Right lobe of liver (tissue), 4 donors: ENCODE data around the gene C18orf63.

Source experiments
- POLR2A ChIP-seq: fragments of 450-650 bp; IDR thresholded peaks from one replicate; pipeline ENCODE4 v1.6.1; 2017; ENCODE audit warnings: antibody characterized with exemption, mild to moderate bottlenecking
- TF ChIP-seq, protein P1 (sequence below), 4 donors: fragments of 200-600 bp in 3 of 4; fragments of 450-650 bp in 1 of 4; IDR thresholded peaks; one replicate each; pipeline versions ENCODE4 v1.5.1 to v1.8.0; 2016 to 2022; ENCODE audit warnings: antibody characterized with exemption in 4 of 4, mild to moderate bottlenecking in 2 of 4
- donor health status: DM: no; HTN: no; CAD: no.
- donor health status: DM: no; HTN: no; CAD: no.
- donor health status: DM: no; HTN: yes; CAD: no.

DNA sequence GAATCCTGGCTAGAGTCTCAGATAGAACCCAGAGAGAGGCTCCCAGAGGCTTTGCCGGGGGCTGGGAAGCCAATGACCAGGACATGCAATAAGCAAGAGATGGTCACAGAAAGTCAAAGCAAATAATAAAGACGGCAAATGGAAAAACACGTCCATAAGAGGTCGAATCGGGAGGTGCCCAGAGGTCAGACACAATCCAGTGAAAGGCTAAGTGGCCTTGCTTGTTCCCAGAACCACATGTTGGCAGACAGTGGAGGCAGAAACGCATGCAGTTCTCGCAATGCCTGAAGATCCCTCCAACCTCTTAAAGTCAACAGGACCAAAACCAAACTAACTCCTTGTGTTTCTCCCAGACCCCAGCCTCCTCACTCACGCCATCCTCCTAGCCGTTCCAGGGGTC lies 26.9 kb upstream of the C18orf63 start:
- TF ChIP-seq, protein P1, sequence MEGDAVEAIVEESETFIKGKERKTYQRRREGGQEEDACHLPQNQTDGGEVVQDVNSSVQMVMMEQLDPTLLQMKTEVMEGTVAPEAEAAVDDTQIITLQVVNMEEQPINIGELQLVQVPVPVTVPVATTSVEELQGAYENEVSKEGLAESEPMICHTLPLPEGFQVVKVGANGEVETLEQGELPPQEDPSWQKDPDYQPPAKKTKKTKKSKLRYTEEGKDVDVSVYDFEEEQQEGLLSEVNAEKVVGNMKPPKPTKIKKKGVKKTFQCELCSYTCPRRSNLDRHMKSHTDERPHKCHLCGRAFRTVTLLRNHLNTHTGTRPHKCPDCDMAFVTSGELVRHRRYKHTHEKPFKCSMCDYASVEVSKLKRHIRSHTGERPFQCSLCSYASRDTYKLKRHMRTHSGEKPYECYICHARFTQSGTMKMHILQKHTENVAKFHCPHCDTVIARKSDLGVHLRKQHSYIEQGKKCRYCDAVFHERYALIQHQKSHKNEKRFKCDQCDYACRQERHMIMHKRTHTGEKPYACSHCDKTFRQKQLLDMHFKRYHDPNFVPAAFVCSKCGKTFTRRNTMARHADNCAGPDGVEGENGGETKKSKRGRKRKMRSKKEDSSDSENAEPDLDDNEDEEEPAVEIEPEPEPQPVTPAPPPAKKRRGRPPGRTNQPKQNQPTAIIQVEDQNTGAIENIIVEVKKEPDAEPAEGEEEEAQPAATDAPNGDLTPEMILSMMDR (IDR thresholded peaks at IDR 0.05), result no peak
- TF ChIP-seq POLR2A, result peak; percentile 48
